C4-2B (cell line): ENCODE data around the gene WNT4.

Experiments used
- CTCF ChIP-seq: fragments of 450-650 bp; conservative IDR thresholded peaks from 2 replicates; pipeline ENCODE4 v1.5.1; 2017; ENCODE audit warnings: mild to moderate bottlenecking
- ZFX ChIP-seq: fragments of 450-650 bp; IDR thresholded peaks from 2 replicates; pipeline ENCODE4 v1.6.1; 2017

DNA sequence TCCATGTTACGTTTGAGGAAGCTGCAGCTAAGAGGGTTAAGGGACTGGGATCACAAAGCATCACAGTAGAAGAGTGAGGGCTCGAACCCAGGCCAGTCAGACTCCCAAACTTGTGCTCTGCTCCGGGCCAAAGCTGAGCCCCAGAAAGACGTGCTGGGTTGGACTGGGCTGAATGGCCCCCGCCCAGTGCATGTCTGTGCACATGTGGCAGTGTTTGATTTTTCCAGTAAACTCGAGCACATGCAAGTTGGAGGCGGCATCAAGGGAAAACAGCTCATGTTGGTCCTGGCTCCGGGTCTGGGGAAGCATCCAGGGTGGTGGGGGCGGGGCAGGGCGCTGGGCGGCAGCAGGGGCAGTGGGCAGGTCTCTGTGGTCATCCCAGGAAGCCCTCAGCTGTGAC is 39.8 kb upstream of the WNT4 start:
- no peak for TF ChIP-seq CTCF
- TF ChIP-seq ZFX: no peak
